GM23248 (cell line): ENCODE data around the gene HNRNPA1L2.

Experiments
- EZH2 ChIP-seq: fragments of 200-600 bp; sonication (generic); IDR thresholded peaks from 2 replicates; pipeline ENCODE4 v1.6.1; 2018; ENCODE audit warnings: antibody characterized with exemption, mild to moderate bottlenecking; ENCODE audit not compliant: insufficient read depth, poor library complexity, severe bottlenecking
- EZH2phosphoT487 ChIP-seq: fragments of 200-600 bp; sonication (generic); IDR thresholded peaks from 2 replicates; pipeline ENCODE4 v1.6.1; 2018; ENCODE audit warnings: antibody characterized with exemption, moderate library complexity, mild to moderate bottlenecking, low read depth; ENCODE audit not compliant: insufficient read depth

- no peak for TF ChIP-seq EZH2
- no peak for TF ChIP-seq EZH2phosphoT487
These were observed 41.6 kb upstream of the HNRNPA1L2 start for GRCh38 chr13:52600666-52601065.
